ENCODE measurements around the gene MEGF8.
"Not testable (repeated sequence)": the region's sequence is repeated elsewhere in the genome, so short reads cannot be mapped to it uniquely, and the experiment has no call there.

The MEGF8 gene

DNA sequence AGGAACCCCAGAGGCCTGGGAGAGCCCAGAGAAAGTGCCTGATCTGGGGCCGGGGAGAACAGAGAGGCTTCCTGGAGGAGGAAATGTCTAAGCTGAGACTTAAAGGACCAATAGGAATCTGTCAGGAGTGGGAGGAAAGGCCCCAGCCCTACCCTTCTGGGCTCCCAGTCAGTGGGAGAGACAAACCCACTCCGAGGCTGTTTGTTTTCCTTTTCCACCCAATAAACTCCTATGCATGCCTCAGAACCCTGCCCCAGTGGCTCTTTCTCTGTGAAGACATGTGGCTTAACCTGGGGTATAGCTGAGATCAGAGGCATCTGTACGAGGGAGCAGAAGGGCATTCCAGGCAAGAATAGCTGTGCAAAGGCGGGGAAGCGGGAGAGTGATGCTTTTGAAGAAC lies 1.9 kb downstream of the MEGF8 start:
- no peak overlapping the region for H3K27ac ChIP-seq (ENCODE audit: low read length)
- H3K9me3 ChIP-seq (ENCODE audit: insufficient read depth, low read depth, low read length), result no peaks in the 10 kb centered on the region
- H3K4me3 ChIP-seq (ENCODE audit: low read length), result no peak overlapping the region
- H3K27me3 ChIP-seq (ENCODE audit: insufficient read depth, low read length), result peaks cover 24% of the 10 kb centered on the region
- no peaks in the 10 kb centered on the region; the same call in 1 of the 2 replicates for H3K4me1 ChIP-seq (ENCODE audit: insufficient read depth, low read length)
- no peaks in the 10 kb centered on the region for H3K36me3 ChIP-seq (ENCODE audit: insufficient read depth, low read depth, low read length)
- no peak overlapping the region for H3K9ac ChIP-seq (ENCODE audit: low read depth, low read length)

- Histone ChIP-seq H3K9me3 (ENCODE audit: insufficient read depth, low read depth, low read length) (no peaks in the 10 kb centered on the region), H3K9ac (ENCODE audit: low read depth, low read length) (no peak overlapping the region)
Measured at GRCh38 chr19:42328106-42328505, 2.7 kb downstream of the MEGF8 start.

GRCh38 chr19:42328854-42329253 lies 3.4 kb downstream of the MEGF8 start:
- H3K4me3 ChIP-seq (ENCODE audit: low read length), result no peak overlapping the region
- no peaks in the 10 kb centered on the region; the same call in 1 of the 2 replicates for H3K4me1 ChIP-seq (ENCODE audit: insufficient read depth, low read length)
- H3K27ac ChIP-seq (ENCODE audit: low read length), result no peak overlapping the region

More at GRCh38 chr19:42328106-42328505, 2.7 kb downstream of the MEGF8 start:
- Histone ChIP-seq H3K27me3 (ENCODE audit: insufficient read depth, low read length) (peaks cover 18% of the 10 kb centered on the region), H3K27ac (ENCODE audit: low read length) (no peak overlapping the region), H3K36me3 (ENCODE audit: insufficient read depth, low read depth, low read length) (no peaks in the 10 kb centered on the region), H3K4me3 (ENCODE audit: low read length) (no peak overlapping the region), H3K4me1 (ENCODE audit: insufficient read depth, low read length) (no peaks in the 10 kb centered on the region; the same call in 1 of the 2 replicates)

GRCh38 chr19:42330241-42330711 lies 4.8 kb downstream of the MEGF8 start:
- no peaks in the 10 kb centered on the region for H3K9me3 ChIP-seq (ENCODE audit: insufficient read depth, low read depth, low read length)
- no peak overlapping the region for H3K9ac ChIP-seq (ENCODE audit: low read depth, low read length)
- H3K27ac ChIP-seq (ENCODE audit: low read length), result no peak overlapping the region

More at GRCh38 chr19:42328854-42329253, 3.4 kb downstream of the MEGF8 start:
- Histone ChIP-seq H3K36me3 (ENCODE audit: insufficient read depth, low read depth, low read length) (no peaks in the 10 kb centered on the region), H3K9me3 (ENCODE audit: insufficient read depth, low read depth, low read length) (no peaks in the 10 kb centered on the region), H3K9ac (ENCODE audit: low read depth, low read length) (no peak overlapping the region), H3K27me3 (ENCODE audit: insufficient read depth, low read length) (peaks cover 11% of the 10 kb centered on the region)

GRCh38 chr19:42331333-42331732 lies 5.9 kb downstream of the MEGF8 start:
- not testable (repeated sequence) for H3K36me3 ChIP-seq (ENCODE audit: insufficient read depth, low read depth, low read length); H3K4me3 ChIP-seq (ENCODE audit: low read length); H3K9me3 ChIP-seq (ENCODE audit: insufficient read depth, low read depth, low read length); H3K27ac ChIP-seq (ENCODE audit: low read length); H3K9ac ChIP-seq (ENCODE audit: low read depth, low read length); H3K4me1 ChIP-seq (ENCODE audit: insufficient read depth, low read length); H3K27me3 ChIP-seq (ENCODE audit: insufficient read depth, low read length)

More at GRCh38 chr19:42330241-42330711, 4.8 kb downstream of the MEGF8 start:
- Histone ChIP-seq H3K36me3 (ENCODE audit: insufficient read depth, low read depth, low read length) (no peaks in the 10 kb centered on the region), H3K27me3 (ENCODE audit: insufficient read depth, low read length) (no peaks in the 10 kb centered on the region), H3K4me1 (ENCODE audit: insufficient read depth, low read length) (no peaks in the 10 kb centered on the region; the same call in 1 of the 2 replicates), H3K4me3 (ENCODE audit: low read length) (no peak overlapping the region)

DNA sequence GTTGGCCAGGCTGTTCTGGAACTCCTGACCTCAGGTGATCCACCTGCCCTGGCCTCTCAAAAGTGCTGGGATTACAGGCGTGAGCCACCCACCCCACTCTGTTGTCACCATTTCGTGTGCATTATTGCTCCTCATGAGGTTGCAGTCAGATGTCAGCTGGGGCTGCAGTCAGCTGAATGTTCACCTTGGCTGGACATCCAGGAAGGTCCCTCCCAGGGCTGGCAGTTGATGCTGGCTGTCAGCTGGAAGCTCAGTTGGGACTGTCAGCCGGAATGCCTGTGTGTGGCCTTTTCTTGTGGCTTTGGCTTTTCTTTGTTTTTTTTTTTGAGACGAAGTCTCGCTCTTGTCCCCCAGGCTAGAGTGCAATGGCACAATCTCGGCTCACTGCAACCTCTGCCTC lies 6.6 kb downstream of the MEGF8 start:
- H3K4me3 ChIP-seq (ENCODE audit: low read length), result no peak overlapping the region
- no peak overlapping the region for H3K9ac ChIP-seq (ENCODE audit: low read depth, low read length)
- H3K27me3 ChIP-seq (ENCODE audit: insufficient read depth, low read length), result no peaks in the 10 kb centered on the region
- H3K27ac ChIP-seq (ENCODE audit: low read length), result no peak overlapping the region
- H3K36me3 ChIP-seq (ENCODE audit: insufficient read depth, low read depth, low read length), result peaks cover 13% of the 10 kb centered on the region
- no peaks in the 10 kb centered on the region for H3K9me3 ChIP-seq (ENCODE audit: insufficient read depth, low read depth, low read length)
- no peaks in the 10 kb centered on the region; the same call in 1 of the 2 replicates for H3K4me1 ChIP-seq (ENCODE audit: insufficient read depth, low read length)

- no peak overlapping the region for H3K9ac ChIP-seq (ENCODE audit: low read depth, low read length)
Measured at GRCh38 chr19:42333018-42333417, 7.6 kb downstream of the MEGF8 start.

GRCh38 chr19:42333975-42334696 lies 8.7 kb downstream of the MEGF8 start:
- H3K4me3 ChIP-seq (ENCODE audit: low read length), result no peak overlapping the region
- H3K27me3 ChIP-seq (ENCODE audit: insufficient read depth, low read length), result no peaks in the 10 kb centered on the region
- no peak overlapping the region for H3K27ac ChIP-seq (ENCODE audit: low read length)
- no peak overlapping the region for H3K9ac ChIP-seq (ENCODE audit: low read depth, low read length)
- peaks cover 13% of the 10 kb centered on the region for H3K36me3 ChIP-seq (ENCODE audit: insufficient read depth, low read depth, low read length)
- H3K4me1 ChIP-seq (ENCODE audit: insufficient read depth, low read length), result no peaks in the 10 kb centered on the region; the same call in 1 of the 2 replicates
- H3K9me3 ChIP-seq (ENCODE audit: insufficient read depth, low read depth, low read length), result no peaks in the 10 kb centered on the region

More at GRCh38 chr19:42333018-42333417, 7.6 kb downstream of the MEGF8 start:
- Histone ChIP-seq H3K9me3 (ENCODE audit: insufficient read depth, low read depth, low read length) (no peaks in the 10 kb centered on the region), H3K27ac (ENCODE audit: low read length) (no peak overlapping the region), H3K36me3 (ENCODE audit: insufficient read depth, low read depth, low read length) (peaks cover 13% of the 10 kb centered on the region), H3K27me3 (ENCODE audit: insufficient read depth, low read length) (no peaks in the 10 kb centered on the region), H3K4me3 (ENCODE audit: low read length) (no peak overlapping the region), H3K4me1 (ENCODE audit: insufficient read depth, low read length) (no peaks in the 10 kb centered on the region; the same call in 1 of the 2 replicates)

DNA sequence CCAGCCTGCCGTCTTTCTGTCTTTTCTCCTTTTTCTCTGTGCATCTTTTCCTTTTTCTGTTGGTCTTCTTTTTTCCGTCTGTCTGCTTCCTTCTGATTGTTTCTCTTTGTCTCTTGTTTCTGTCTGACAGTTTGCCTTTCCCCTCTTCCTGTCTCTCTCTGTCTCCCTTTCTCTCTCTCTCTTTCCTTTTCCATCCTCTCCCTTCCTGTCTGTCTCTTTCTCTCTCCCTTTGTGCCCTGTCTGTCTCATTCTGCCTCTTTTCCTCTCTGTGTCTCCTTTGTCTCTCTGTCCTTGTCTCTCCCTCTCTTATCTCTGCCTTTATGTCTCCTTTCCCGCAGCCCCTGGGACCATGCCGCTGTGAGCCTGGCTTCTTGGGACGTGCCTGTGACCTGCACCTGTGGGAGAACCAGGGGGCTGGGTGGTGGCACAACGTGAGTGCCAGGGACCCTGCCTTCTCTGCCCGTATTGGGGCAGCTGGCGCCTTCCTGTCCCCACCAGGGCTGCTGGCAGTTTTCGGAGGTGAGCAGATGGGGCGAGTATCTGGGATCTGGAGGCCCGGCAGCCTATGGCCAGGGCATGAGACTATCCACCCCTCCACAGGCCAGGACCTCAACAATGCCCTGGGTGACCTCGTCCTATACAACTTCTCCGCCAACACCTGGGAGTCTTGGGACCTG lies 9.4 kb downstream of the MEGF8 start:
- Histone ChIP-seq H3K36me3 (ENCODE audit: insufficient read depth, low read depth, low read length) (peaks cover 13% of the 10 kb centered on the region), H3K4me1 (ENCODE audit: insufficient read depth, low read length) (no peaks in the 10 kb centered on the region; the same call in 1 of the 2 replicates), H3K9me3 (ENCODE audit: insufficient read depth, low read depth, low read length) (no peaks in the 10 kb centered on the region), H3K27ac (ENCODE audit: low read length) (no peak overlapping the region), H3K4me3 (ENCODE audit: low read length) (no peak overlapping the region), H3K27me3 (ENCODE audit: insufficient read depth, low read length) (no peaks in the 10 kb centered on the region), H3K9ac (ENCODE audit: low read depth, low read length) (no peak overlapping the region)

GRCh38 chr19:42335374-42335936 lies 10.0 kb downstream of the MEGF8 start:
- Histone ChIP-seq H3K4me3 (ENCODE audit: low read length) (no peak overlapping the region), H3K27me3 (ENCODE audit: insufficient read depth, low read length) (no peaks in the 10 kb centered on the region), H3K27ac (ENCODE audit: low read length) (no peak overlapping the region), H3K4me1 (ENCODE audit: insufficient read depth, low read length) (no peaks in the 10 kb centered on the region), H3K9me3 (ENCODE audit: insufficient read depth, low read depth, low read length) (no peaks in the 10 kb centered on the region), H3K36me3 (ENCODE audit: insufficient read depth, low read depth, low read length) (peaks cover 13% of the 10 kb centered on the region), H3K9ac (ENCODE audit: low read depth, low read length) (no peak overlapping the region)

DNA sequence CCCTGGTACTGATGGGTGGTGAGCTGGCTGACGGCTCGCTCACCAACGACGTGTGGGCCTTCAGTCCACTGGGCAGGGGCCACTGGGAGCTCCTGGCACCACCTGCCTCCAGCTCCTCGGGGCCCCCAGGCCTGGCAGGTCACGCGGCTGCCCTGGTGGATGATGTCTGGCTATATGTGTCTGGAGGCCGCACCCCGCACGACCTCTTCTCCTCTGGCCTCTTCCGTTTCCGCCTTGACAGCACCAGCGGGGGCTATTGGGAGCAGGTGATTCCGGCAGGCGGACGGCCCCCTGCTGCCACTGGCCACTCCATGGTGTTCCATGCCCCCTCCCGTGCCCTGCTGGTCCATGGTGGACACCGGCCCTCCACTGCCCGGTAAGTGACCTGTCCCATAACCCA lies 10.5 kb downstream of the MEGF8 start:
- peaks cover 13% of the 10 kb centered on the region for H3K36me3 ChIP-seq (ENCODE audit: insufficient read depth, low read depth, low read length)

More for the DNA sequence above, 10.5 kb downstream of the MEGF8 start:
- H3K9ac ChIP-seq (ENCODE audit: low read depth, low read length), result no peak overlapping the region
- no peaks in the 10 kb centered on the region for H3K9me3 ChIP-seq (ENCODE audit: insufficient read depth, low read depth, low read length)
- H3K4me1 ChIP-seq (ENCODE audit: insufficient read depth, low read length), result no peaks in the 10 kb centered on the region
- H3K27ac ChIP-seq (ENCODE audit: low read length), result no peak overlapping the region
- H3K4me3 ChIP-seq (ENCODE audit: low read length), result no peak overlapping the region
- no peaks in the 10 kb centered on the region for H3K27me3 ChIP-seq (ENCODE audit: insufficient read depth, low read length)

All from iPS-20b (cell line).